A673 (cell line): ENCODE measurements around the gene MINDY4.

Experiments used
- CTCF ChIP-seq: fragments of 300-800, 200-600 bp; sonication (generic); conservative IDR thresholded peaks from 2 replicates; pipeline ENCODE4 v1.5.1; 2017; ENCODE audit warnings: low read depth, mild to moderate bottlenecking, antibody characterized with exemption, low read length, moderate library complexity, mixed read lengths
- EZH2 ChIP-seq: fragments of 200-600 bp; sonication (generic); IDR thresholded peaks from 2 replicates; pipeline ENCODE4 v1.6.1; 2017; ENCODE audit warnings: borderline replicate concordance, low read depth, mild to moderate bottlenecking, mixed read lengths, antibody characterized with exemption, low read length; ENCODE audit not compliant: poor library complexity, severe bottlenecking

DNA sequence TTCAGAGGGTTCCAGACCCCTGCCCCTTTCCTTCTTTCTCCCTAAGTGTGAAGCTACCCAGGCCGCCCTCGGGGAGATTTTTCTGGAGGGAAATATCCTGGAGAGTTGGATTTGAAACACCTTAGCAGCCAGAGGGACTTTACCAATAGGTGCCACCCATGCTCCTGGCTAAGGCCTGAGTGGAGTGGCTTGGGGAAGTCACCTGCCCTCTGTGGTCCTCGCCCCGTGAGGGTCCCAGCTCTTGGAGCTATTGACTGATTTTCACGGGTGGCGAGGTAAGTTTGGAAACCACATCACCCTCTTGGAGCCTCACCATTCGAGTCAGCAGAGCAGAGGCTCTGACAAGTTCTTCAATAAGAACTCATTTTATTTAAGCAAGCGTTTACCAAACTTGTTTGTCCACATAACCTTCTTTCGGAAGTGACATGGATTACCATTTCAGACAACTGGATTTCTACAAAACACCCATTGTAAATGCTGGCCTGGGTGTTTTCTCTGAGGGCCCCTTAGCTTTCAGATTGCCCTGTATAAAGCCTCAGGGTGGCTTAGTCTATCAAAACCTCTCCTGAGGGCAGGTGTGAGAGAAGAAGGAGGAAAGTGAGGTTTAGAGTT is 160.8 kb downstream of the MINDY4 start:
- TF ChIP-seq CTCF (no peak), EZH2 (no peak)
